ENCODE measurements around the gene ADRA1B.

Gene ADRA1B

DNA sequence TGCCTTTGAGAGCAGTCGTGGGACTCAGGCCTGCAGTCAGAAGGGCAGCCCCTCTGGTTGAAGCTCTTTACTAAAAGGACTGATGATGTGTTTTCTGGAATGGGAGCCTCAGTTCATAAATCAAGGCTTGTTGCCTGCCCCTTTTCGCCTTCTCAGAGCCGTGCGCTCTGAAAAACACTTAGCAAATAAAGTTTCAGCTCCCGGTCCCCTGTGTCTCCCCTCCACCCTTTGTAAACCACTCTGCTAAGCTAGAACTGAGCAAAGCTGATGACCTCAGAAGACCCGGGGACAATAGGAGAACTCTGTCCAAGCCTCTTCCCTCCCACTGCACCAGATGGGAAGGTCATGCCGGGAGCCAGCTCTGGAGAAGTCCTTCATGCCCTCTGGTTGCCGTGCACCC, 39.3 kb upstream of the ADRA1B start:
- TF ChIP-seq, protein P1, sequence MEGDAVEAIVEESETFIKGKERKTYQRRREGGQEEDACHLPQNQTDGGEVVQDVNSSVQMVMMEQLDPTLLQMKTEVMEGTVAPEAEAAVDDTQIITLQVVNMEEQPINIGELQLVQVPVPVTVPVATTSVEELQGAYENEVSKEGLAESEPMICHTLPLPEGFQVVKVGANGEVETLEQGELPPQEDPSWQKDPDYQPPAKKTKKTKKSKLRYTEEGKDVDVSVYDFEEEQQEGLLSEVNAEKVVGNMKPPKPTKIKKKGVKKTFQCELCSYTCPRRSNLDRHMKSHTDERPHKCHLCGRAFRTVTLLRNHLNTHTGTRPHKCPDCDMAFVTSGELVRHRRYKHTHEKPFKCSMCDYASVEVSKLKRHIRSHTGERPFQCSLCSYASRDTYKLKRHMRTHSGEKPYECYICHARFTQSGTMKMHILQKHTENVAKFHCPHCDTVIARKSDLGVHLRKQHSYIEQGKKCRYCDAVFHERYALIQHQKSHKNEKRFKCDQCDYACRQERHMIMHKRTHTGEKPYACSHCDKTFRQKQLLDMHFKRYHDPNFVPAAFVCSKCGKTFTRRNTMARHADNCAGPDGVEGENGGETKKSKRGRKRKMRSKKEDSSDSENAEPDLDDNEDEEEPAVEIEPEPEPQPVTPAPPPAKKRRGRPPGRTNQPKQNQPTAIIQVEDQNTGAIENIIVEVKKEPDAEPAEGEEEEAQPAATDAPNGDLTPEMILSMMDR (IDR thresholded peaks at IDR 0.05; ENCODE audit: insufficient read depth, low read length), result no peak
- TF ChIP-seq GABPA (IDR thresholded peaks at IDR 0.05; ENCODE audit: low read depth) (no peak), POLR2AphosphoS5 (IDR thresholded peaks at IDR 0.05; ENCODE audit: low read depth) (no peak), SPI1 (IDR thresholded peaks at IDR 0.05; ENCODE audit: borderline replicate concordance, low read depth) (no peak)
- TF ChIP-seq, protein P2, sequence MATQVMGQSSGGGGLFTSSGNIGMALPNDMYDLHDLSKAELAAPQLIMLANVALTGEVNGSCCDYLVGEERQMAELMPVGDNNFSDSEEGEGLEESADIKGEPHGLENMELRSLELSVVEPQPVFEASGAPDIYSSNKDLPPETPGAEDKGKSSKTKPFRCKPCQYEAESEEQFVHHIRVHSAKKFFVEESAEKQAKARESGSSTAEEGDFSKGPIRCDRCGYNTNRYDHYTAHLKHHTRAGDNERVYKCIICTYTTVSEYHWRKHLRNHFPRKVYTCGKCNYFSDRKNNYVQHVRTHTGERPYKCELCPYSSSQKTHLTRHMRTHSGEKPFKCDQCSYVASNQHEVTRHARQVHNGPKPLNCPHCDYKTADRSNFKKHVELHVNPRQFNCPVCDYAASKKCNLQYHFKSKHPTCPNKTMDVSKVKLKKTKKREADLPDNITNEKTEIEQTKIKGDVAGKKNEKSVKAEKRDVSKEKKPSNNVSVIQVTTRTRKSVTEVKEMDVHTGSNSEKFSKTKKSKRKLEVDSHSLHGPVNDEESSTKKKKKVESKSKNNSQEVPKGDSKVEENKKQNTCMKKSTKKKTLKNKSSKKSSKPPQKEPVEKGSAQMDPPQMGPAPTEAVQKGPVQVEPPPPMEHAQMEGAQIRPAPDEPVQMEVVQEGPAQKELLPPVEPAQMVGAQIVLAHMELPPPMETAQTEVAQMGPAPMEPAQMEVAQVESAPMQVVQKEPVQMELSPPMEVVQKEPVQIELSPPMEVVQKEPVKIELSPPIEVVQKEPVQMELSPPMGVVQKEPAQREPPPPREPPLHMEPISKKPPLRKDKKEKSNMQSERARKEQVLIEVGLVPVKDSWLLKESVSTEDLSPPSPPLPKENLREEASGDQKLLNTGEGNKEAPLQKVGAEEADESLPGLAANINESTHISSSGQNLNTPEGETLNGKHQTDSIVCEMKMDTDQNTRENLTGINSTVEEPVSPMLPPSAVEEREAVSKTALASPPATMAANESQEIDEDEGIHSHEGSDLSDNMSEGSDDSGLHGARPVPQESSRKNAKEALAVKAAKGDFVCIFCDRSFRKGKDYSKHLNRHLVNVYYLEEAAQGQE (IDR thresholded peaks at IDR 0.05; ENCODE audit: insufficient replicate concordance, low read depth), result no peak
- Histone ChIP-seq H3K27ac (replicated peaks) (no peak overlapping the region), H3K4me3 (replicated peaks; ENCODE audit: insufficient read depth, low read length) (no peak overlapping the region), H3K27me3 (ENCODE audit: insufficient read depth, poor library complexity, severe bottlenecking) (no peaks in the 10 kb centered on the region)
- no peak for DNase-seq (ENCODE audit: low read depth in 1 of 2, low spot score in 1 of 2)

DNA sequence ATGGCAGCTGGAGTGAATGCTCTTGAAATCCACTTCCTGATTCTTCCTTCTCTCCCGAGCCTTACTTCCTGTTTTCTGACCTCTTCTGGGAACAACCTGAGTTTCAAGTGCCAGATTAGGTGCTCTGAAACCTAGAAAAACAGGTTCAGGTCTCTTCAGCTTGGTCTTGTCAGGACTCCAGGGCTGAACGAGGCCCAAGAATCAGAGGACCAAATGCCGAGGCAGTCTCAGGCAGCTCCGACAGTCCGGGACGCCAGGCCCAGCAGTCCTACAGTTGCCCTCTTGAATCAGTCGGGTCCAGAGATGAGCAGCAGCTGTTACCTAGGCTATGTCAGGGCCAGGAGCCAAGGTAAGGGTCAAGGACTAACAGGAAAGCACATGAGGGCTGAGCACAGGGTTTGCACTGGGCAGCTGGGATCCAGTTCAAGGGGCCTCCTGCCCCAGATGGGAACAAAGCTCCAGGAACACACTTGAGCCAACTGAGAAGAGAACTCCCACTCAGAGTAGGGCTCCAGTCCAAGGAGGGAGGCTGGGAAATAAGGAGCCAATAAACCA, 38.3 kb upstream of the ADRA1B start:
- Histone ChIP-seq H3K27ac (replicated peaks) (no peak overlapping the region), H3K27me3 (ENCODE audit: insufficient read depth, poor library complexity, severe bottlenecking) (no peaks in the 10 kb centered on the region), H3K4me3 (replicated peaks; ENCODE audit: insufficient read depth, low read length) (no peak overlapping the region)
- DNase-seq (ENCODE audit: low read depth in 1 of 2, low spot score in 1 of 2), result no peak
- TF ChIP-seq POLR2AphosphoS5 (IDR thresholded peaks at IDR 0.05; ENCODE audit: low read depth), result no peak
- TF ChIP-seq, protein P1 (IDR thresholded peaks at IDR 0.05; ENCODE audit: insufficient read depth, low read length), result no peak

DNA sequence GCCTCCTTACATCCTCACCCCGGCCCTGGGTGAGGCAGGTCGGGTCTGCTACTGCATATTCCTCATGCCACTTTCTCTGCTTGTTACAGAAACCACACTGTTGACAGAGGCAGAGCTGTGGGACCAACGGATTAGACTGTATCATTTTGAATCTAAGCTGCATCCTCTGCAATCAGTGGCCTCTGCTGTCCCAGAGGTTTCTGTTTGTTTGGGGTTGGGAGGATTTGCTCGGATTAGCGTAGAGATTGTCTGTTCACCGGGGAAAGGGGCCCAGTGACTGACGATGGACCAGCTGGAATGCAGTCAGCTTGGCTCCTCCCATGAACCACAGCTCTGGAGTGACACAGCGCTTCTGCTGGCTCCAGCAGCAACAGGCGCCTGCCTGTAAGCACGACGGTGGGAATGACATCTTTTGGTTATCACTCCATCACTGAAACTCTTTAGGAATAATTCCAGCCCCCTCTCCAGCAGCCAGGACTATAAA, 37.3 kb upstream of the ADRA1B start:
- H3K27ac ChIP-seq (replicated peaks), result no peak overlapping the region
- no peaks in the 10 kb centered on the region for H3K27me3 ChIP-seq (ENCODE audit: insufficient read depth, poor library complexity, severe bottlenecking)
- H3K4me3 ChIP-seq (replicated peaks; ENCODE audit: insufficient read depth, low read length), result no peak overlapping the region
- TF ChIP-seq SPI1 (IDR thresholded peaks at IDR 0.05; ENCODE audit: borderline replicate concordance, low read depth), result no peak
- TF ChIP-seq, protein P1 (IDR thresholded peaks at IDR 0.05; ENCODE audit: insufficient read depth, low read length), result no peak
- TF ChIP-seq POLR2AphosphoS5 (IDR thresholded peaks at IDR 0.05; ENCODE audit: low read depth), result no peak
- TF ChIP-seq GABPA (IDR thresholded peaks at IDR 0.05; ENCODE audit: low read depth), result no peak
- TF ChIP-seq, protein P2 (IDR thresholded peaks at IDR 0.05; ENCODE audit: insufficient replicate concordance, low read depth), result no peak
- DNase-seq (ENCODE audit: low read depth in 1 of 2, low spot score in 1 of 2), result no peak

DNA sequence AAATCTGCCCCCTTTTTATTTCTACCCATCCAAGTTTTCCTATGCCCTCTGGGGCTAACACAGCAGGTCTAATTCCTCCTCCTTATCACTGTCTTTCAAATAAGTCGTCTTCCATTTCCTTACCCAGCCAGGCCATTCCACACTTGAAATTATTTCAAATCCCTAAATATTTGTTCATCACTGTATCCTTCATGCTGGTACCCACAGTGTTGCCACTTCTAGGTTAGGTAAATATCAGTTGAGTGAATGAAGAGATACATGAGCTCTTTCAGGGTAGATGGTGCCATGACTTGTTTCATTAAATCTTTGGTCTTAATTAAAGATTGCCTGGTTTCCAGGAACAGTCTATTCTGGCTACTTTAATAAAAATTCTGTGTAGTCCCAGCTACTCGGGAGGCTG, 35.6 kb upstream of the ADRA1B start:
- no peak for DNase-seq (ENCODE audit: low read depth in 1 of 2, low spot score in 1 of 2)
- TF ChIP-seq, protein P1 (IDR thresholded peaks at IDR 0.05; ENCODE audit: insufficient read depth, low read length), result no peak
- no peak for TF ChIP-seq GABPA (IDR thresholded peaks at IDR 0.05; ENCODE audit: low read depth)
- no peak for TF ChIP-seq POLR2AphosphoS5 (IDR thresholded peaks at IDR 0.05; ENCODE audit: low read depth)
- TF ChIP-seq, protein P2 (IDR thresholded peaks at IDR 0.05; ENCODE audit: insufficient replicate concordance, low read depth), result no peak
- TF ChIP-seq SPI1 (IDR thresholded peaks at IDR 0.05; ENCODE audit: borderline replicate concordance, low read depth), result no peak
- Histone ChIP-seq H3K27ac (replicated peaks) (no peak overlapping the region), H3K4me3 (replicated peaks; ENCODE audit: insufficient read depth, low read length) (no peak overlapping the region), H3K27me3 (ENCODE audit: insufficient read depth, poor library complexity, severe bottlenecking) (no peaks in the 10 kb centered on the region)

Data from HL-60 (cell line).